Endothelial cell of umbilical vein (primary cell): ENCODE data around the gene WASF3.
A peak's percentile ranks its signal among the peaks of the same experiment; 100 is the strongest.

Experiments used
- CTCF ChIP-seq, 2 donors: IDR thresholded peaks; 1 replicate in 1 of 2; 2 replicates in 1 of 2; pipeline ENCODE4 v1.5.1; 2011; ENCODE audit warnings: low read length in 2 of 2, mild to moderate bottlenecking in 2 of 2, moderate library complexity in 2 of 2, control low read depth in 1 of 2, inconsistent platforms in 1 of 2, low read depth in 1 of 2; ENCODE audit not compliant: insufficient read depth in 1 of 2; ENCODE audit errors: extremely low read depth in 1 of 2
- EZH2 ChIP-seq: IDR thresholded peaks from 2 replicates; pipeline ENCODE4 v1.6.1; 2012; ENCODE audit warnings: borderline replicate concordance, low read depth, mild to moderate bottlenecking, moderate library complexity, low read length, inconsistent platforms; ENCODE audit not compliant: severe bottlenecking
- FOS ChIP-seq: IDR thresholded peaks from 2 replicates; pipeline ENCODE4 v1.6.1; 2011; ENCODE audit warnings: mild to moderate bottlenecking, low read length, moderate library complexity, borderline replicate concordance; ENCODE audit not compliant: insufficient read depth
- GATA2 ChIP-seq: IDR thresholded peaks from 2 replicates; pipeline ENCODE4 v1.7.0; 2011; ENCODE audit warnings: low read depth, mild to moderate bottlenecking, moderate library complexity, mixed read lengths, low read length; ENCODE audit not compliant: insufficient read length, insufficient read depth
- MYC ChIP-seq: IDR thresholded peaks from one replicate; pipeline ENCODE4 v1.6.1; 2011; ENCODE audit warnings: mild to moderate bottlenecking, low read depth, low read length
- POLR2A ChIP-seq: IDR thresholded peaks from 2 replicates; pipeline ENCODE4 v1.6.1; 2012; ENCODE audit warnings: low read depth, mild to moderate bottlenecking, control low read depth, low read length
- POLR2AphosphoS5 ChIP-seq: IDR thresholded peaks from 2 replicates; pipeline ENCODE4 v1.6.1; 2012; ENCODE audit warnings: low read depth, mild to moderate bottlenecking, control low read depth, low read length, moderate library complexity; ENCODE audit not compliant: insufficient read depth
- TF ChIP-seq, protein P1 (sequence below): IDR thresholded peaks from 2 replicates; pipeline ENCODE4 v1.6.1; 2011; ENCODE audit not compliant: insufficient read depth, insufficient read length

DNA sequence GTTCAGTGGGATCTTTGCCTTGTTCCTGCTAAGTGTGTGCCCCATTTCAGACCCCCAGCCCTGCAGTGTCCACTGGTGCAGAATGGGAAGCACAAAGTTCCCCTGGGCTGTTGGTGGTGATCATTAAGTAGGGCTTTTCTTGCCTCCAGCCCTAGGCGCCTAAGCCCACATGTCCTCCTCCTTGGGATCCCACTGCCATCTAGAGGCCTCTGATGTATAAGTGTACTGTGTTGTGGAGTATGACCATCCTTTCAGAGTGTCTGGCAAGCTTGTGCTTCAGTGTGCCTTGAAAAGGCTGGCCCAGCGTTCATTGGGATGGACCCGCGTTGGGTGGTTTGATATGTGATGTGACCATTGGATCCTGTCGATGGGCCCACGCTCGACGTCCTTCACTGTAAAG is 71.2 kb downstream of the WASF3 start:
- TF ChIP-seq CTCF (IDR thresholded peaks at IDR 0.05; ENCODE audit: extremely low read depth in 1 of 2, insufficient read depth in 1 of 2, low read depth in 1 of 2, low read length in 2 of 2) (peak; percentile 16 to 26), POLR2AphosphoS5 (no peak), POLR2A (no peak), MYC (no peak), EZH2 (no peak), GATA2 (no peak), FOS (no peak)
- TF ChIP-seq, protein P1, sequence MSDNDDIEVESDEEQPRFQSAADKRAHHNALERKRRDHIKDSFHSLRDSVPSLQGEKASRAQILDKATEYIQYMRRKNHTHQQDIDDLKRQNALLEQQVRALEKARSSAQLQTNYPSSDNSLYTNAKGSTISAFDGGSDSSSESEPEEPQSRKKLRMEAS, result no peak
